Ammon's horn (tissue), 1 donor: ENCODE results near the gene NAV2.

ENCODE experiments used
- DNase-seq: peaks from one replicate; pipeline ENCODE4 v3.0.0-alpha.2; 2016; ENCODE audit warnings: low spot score

Gene NAV2

GRCh38 chr11:19975414-19975990 is 262.9 kb downstream of the NAV2 start:
- DNase-seq, result no peak

GRCh38 chr11:19976281-19976941 is 263.8 kb downstream of the NAV2 start:
- no peak for DNase-seq

- DNase-seq, result no peak
Measured at GRCh38 chr11:19977941-19978340, 265.3 kb downstream of the NAV2 start.

DNA sequence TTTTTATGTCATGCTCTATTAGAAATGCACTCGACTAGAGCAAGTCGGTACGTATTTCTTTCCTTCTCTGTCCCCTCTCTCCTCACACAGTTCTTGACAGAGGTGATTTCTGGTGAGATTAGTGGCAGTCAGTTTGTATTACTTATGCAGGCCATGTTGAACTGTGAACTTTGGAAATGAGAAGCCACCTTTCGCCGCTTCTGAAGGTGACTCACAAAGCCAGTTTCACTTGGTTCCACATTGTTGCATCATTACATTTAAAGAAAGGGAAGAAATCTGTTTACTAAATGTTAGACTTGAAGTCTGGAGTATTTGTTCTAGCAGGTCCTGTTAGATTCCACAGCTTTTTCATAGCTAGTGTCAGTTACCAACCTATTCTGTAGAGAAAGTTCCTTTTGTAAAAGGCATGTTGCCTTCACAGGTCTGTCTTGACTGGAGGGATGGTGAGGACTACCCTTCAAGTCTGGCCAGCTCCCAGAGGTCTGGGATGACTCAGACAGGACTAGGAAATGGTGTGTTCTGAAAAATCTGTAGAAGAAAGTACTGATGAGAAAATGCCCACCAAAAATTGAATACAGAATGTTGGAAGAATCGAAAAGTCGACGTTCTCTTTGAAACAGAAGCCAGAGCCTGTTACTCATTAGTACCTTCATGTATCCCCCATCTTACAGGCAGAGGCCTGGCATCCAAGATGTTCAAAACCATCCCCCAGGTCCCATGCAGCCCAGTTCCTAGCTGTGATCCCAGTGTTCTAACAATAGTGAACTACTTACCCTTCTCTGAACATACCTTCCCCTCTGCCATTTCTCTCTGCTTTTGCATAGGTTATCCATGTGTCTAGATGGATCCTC is 266.3 kb downstream of the NAV2 start:
- no peak for DNase-seq

DNA sequence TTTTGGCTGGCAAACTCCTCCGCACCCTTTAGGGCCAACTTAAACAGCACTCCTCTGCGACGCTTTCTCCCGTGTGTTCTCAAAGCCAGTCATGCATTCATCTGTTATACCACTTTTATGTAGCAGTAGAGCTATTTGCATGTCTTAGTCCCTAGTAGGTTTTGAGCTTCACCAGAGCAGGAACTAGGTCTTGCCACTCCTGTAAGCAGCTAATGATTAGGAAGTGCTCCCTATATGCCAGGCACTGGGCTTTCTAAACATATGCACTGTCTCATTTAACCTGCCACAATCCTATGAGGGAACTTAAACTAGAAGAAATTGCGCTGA is 266.8 kb downstream of the NAV2 start:
- no peak for DNase-seq

DNA sequence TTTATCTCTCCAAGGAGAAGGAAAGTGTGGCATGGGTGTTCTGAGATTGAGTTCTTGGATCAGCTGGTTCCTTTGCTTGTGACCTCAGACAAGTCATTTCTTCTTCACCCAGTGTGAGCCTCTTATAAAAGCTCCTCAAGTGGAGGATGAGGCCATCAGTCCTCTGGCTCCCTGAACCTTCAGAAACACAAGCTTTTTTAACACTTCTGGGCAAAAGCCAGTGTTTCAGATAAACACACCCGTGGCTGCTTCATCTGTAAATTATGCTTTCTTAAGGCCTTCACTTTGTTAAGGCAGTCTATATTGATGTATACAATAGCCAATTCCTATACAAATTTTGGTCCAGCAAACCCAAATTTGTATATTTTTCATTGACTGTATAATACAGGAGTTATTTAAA is 267.8 kb downstream of the NAV2 start:
- DNase-seq, result no peak

- no peak for DNase-seq
Measured at GRCh38 chr11:19980957-19981669, 268.5 kb downstream of the NAV2 start.

GRCh38 chr11:19982774-19983495 is 270.3 kb downstream of the NAV2 start:
- no peak for DNase-seq

DNA sequence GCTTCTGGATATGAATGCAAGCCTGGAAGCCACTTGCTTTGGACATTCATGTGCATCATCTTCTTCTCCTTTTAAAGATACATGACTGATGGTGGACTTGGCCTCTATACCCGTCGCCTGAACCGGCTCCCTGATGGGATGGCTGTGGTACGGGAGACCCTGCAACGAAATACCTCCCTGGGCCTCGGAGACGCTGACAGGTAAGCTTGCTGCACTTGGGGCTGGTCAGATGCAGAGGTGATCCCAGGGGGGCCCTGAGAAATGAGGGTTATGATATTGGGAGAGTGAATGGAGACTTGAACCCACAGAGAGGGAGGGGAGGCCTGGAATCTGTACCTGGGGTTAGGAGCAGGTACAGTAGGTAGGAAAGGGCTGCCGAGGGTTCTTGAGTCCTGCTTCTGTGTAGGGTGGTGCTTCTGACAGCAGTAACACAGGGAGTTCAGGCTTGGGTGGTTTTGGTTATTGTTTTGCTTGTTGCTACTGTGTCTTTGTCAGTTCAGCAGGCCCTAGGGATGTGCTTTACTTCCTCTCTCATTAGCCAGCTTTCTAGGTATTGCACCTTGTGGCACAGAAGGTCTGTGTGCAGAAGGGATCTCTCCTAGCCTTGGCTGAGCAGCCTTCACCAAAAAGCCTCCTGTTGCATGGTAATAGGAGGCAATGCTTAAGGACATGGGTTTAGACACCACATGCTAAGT is 271.6 kb downstream of the NAV2 start:
- no peak for DNase-seq

DNA sequence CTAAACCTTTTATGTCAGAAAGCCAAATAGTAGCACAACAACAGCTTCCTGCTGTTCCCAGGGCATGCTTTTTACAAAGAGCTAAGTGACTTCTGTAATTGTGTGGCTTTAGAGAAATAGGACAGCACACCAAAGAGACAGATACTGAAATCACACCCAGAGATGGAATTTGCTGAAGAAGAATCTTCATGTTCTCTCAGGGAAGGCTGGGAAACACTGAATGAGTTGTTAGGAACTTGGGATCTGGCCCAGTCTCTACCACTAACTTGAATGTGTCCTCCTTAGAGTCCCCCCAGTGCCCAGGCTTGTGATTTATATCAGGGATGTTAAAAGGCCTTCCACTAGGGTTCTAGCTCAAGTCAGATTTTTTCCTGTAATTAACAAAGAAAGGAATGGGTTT is 272.5 kb downstream of the NAV2 start:
- DNase-seq, result no peak

GRCh38 chr11:19987331-19987801 is 274.7 kb downstream of the NAV2 start:
- no peak for DNase-seq

DNA sequence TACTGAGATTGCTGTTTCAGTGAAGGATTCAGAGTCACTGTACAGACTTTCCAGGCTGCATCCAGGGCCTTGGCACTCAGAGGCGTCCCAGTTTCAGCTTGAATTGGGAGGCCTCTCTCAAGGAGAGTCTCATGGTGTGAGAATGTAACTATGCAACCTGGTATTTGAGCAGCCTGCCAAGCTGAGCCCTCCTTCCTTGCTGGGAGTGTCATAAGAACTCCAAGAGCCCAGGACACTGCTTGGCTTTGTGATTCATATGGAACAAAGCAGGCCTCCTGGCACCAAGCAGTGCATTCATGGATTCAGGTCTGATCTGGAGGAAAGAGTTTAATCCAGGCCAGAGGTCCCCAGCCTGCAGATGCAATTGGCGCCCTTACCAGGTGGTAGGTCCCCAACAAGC is 276.0 kb downstream of the NAV2 start:
- DNase-seq, result peak; percentile 78

GRCh38 chr11:19989191-19989590 is 276.6 kb downstream of the NAV2 start:
- no peak for DNase-seq

GRCh38 chr11:19992162-19992561 is 279.5 kb downstream of the NAV2 start:
- DNase-seq, result no peak

DNA sequence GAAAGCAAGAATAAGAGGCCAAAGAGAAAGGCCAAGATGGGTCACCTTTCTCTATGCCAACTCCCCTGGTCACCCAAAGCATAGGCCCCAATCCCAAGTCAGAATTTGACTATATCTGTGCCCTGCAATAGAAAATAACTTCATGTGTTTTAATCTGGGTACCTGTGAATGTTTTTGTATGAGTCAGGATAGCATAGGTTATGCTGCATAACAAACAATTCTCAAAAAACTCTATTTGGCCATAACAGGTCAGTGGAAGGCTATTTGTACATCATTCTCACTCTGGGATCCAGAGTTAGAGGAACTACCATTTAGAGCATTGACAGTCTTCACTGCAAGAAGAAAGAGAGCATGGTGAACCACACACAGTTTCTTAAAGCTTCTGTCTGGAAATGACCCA is 280.4 kb downstream of the NAV2 start:
- DNase-seq, result no peak

GRCh38 chr11:19994672-19995071 is 282.0 kb downstream of the NAV2 start:
- no peak for DNase-seq

- no peak for DNase-seq
Measured at GRCh38 chr11:19995145-19995544, 282.5 kb downstream of the NAV2 start.

DNA sequence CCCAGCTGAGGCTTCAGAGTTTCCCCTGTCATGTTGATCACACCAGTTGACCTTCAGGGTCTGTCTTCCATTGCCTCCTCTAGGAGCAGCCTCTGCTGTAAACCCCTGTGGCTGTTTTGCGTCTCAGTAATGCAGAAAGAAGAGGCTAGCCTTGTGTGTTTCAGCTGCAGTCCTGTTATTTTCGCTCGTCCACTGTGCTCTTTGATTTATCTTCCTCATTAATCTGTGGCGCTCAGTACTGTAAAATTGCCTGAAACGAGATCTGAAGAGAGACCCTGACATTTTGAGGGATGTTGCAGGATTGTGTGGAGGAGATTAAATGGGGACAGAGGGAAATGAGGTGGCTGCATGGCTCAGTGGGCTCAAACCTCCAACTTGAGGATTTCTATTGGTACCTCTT is 283.9 kb downstream of the NAV2 start:
- no peak for DNase-seq

DNA sequence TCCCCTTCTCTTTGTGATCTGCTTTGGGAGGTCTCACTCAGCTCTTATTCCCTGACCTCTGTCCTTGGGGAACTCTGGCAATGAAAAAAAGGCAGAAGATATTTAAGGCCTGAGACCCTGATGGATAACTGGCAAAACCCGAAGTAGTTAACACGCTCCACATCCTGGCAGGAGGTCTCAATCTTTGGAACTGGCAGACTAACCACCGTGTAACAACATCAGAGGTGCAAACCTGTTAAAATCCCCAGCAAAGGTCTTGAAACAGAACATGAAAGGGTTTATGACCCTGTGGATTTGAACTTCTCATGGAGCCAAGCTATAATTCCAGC is 287.3 kb downstream of the NAV2 start:
- DNase-seq, result no peak

- DNase-seq, result peak; percentile 72
Measured at GRCh38 chr11:20000351-20001134, 287.9 kb downstream of the NAV2 start.
